HG03103 (cell line): Measurements from ENCODE around the gene BAZ2B.

Experiments used
- ATAC-seq: cut with Tn5 transposase; IDR thresholded peaks from one replicate; pipeline ENCODE4 v1.9.1; 2021; ENCODE audit warnings: low read depth; ENCODE audit not compliant: unreplicated experiment

Gene BAZ2B

GRCh38 chr2:159476329-159476728 is 140.0 kb downstream of the BAZ2B start:
- no peak for ATAC-seq

GRCh38 chr2:159475793-159476192 is 140.6 kb downstream of the BAZ2B start:
- ATAC-seq, result no peak

GRCh38 chr2:159471340-159471739 is 145.0 kb downstream of the BAZ2B start:
- ATAC-seq, result no peak

DNA sequence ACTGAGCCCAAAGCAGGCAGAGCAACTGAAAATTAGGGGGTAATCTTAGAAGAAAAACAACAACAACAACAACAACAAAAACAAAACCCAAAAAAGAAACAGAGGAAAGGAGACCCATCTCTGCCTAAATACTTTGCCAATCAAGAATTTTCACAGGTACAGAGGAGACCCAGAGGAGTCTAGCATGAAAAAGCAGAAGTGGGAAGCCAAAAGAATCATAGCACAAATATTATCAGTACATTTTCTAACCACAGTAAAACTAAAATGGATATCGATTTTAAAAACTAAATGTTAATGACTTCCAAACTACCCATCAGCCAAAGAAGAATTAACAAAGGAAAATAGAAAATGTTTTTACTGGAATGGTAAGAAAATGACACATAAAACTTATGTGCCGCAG is 148.1 kb downstream of the BAZ2B start:
- no peak for ATAC-seq

GRCh38 chr2:159462961-159463360 is 153.4 kb downstream of the BAZ2B start:
- no peak for ATAC-seq

DNA sequence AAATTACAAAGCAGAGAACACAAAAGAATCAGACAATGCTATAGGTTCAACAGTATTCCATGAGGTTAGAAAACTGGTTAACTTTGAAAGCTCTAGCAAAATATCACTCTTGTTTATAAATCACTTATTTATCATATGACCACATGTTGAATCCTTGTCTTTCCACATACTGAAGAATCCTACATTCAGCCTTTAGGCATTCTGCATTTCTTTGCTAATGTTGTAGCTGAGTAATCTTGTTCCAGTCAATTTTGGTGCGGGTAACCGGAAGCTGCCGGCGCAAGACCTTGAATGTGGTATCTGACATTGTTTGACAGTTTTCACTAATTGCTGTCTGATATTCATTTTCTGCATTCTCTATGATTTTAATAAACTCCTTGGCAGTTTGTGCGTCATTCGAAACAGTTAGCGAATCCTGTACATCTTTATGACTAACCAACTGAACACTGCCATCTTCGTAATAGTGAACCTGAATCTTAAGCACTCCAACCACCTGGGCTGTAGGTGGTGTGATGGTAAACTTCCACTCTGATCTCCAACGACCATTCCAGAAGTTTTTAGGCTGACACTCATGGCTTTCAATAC is 154.1 kb downstream of the BAZ2B start:
- no peak for ATAC-seq

DNA sequence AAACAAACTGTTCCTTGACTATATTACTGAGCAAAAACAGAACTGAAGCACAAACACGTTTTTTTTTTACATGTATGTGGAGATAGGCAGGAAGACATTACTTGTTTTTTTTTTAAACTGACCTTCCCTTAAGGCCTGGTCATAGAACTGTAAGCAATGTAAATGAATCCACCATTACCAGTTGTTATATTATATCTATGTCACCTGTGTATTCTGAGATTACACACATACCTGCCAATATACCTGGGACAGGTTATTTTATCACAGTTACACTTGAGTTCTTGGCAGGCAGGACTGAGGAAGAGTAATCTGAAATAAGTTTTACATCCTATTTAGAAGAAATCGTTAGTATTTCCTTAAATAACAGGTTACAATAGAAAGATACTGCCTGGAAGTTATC is 155.3 kb downstream of the BAZ2B start:
- ATAC-seq, result no peak

GRCh38 chr2:159460227-159460626 is 156.1 kb downstream of the BAZ2B start:
- no peak for ATAC-seq

GRCh38 chr2:159459279-159459678 is 157.1 kb downstream of the BAZ2B start:
- ATAC-seq, result no peak

GRCh38 chr2:159457589-159457988 is 158.8 kb downstream of the BAZ2B start:
- ATAC-seq, result no peak

- ATAC-seq, result no peak
Measured at GRCh38 chr2:159456500-159457426, 159.6 kb downstream of the BAZ2B start.

DNA sequence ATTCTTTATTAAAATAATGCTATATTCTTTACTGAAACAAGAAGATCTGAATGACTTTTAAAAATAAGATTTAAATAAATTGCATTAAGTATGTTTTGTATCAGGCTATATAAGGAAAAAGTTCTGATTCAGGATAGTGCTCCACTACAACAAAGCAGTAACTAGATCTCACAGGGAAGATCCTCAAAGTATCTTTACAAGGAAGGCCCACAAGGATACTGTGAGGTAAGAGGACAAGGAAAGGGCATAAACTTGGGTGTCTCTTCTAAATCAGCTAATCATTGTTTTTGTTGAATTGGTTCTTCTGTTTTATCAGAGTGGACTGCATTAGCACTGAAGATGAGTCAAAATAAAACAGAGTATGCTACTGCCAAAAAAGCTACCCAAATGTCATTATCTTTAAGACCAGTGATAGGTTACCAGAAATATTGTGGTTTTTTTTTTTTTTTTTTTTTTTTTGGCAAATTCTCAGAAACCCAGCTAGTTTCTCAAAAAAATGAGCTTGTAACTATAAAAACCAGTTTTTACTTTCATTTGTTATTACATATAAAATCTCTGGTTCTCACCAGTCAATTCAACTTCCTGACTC is 160.9 kb downstream of the BAZ2B start:
- ATAC-seq, result no peak

- no peak for ATAC-seq
Measured at GRCh38 chr2:159454185-159454584, 162.2 kb downstream of the BAZ2B start.

GRCh38 chr2:159450180-159450579 is 166.2 kb downstream of the BAZ2B start:
- ATAC-seq, result no peak

DNA sequence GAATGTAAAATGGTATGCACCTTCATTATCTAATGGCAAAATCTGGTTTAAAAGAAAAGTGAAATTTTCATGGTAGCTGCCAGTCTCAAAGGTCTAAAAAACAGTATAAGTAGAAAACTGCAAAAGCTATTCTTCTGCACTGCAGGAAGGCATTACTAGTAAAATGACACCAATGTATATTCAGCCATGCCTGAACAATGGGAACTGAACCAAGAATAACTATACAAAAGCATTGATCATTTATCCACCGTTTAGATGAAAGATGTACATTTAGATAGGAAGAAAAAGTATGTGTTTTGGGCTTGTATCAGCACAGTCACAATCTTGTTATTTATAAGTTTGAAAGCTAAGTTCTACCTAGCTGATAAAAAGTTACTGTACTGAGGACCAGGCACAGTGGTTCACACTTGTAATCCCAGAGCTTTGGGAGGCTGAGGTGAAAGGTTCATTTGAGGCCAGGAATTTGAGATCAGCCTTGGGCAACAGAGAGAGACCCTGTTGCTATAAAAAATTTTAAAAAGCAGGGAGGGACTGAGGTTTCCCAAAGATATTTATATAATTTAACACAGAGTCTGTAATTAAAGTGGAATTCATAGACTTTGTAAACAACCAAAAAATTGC is 166.7 kb downstream of the BAZ2B start:
- ATAC-seq, result no peak

DNA sequence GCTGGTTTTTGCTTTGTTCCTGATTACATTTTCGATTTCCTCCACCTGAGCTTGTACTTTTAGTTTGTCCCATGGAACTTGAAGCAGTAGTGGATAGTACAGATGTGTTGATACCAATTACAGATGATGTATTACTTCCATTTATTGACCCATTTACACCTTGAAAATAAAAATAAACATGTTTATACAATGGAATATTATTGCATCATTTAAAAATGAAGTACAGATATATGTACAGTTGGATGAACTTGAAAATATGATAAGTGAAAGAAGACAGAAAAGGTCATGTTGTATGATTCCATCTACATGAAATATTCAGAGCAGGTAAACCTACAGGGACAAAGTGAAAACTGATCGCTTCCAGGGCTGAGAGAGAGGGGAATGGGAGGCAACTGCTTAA is 169.5 kb downstream of the BAZ2B start:
- no peak for ATAC-seq

- ATAC-seq, result no peak
Measured at GRCh38 chr2:159446201-159446600, 170.1 kb downstream of the BAZ2B start.

- ATAC-seq, result no peak
Measured at GRCh38 chr2:159445307-159445706, 171.0 kb downstream of the BAZ2B start.

DNA sequence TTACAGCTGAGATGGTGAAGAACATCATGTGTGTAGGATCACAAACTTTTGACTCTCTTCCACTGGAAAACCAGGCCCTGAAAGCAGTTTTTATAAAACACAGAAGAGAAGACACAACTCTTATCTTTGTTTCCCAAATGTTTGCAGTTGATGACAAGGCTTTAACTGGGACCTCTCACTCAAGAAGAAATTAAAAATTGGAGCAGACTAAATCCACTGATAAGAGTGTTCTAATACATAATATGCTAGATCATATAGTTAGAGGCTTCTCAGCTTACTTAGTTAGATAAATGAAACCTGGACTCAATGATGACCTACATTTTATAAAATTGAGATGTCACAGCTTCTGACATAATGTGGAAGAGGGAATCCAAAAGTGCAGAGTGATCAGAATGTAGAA is 171.6 kb downstream of the BAZ2B start:
- ATAC-seq, result no peak

GRCh38 chr2:159442159-159442852 is 174.0 kb downstream of the BAZ2B start:
- ATAC-seq, result no peak

DNA sequence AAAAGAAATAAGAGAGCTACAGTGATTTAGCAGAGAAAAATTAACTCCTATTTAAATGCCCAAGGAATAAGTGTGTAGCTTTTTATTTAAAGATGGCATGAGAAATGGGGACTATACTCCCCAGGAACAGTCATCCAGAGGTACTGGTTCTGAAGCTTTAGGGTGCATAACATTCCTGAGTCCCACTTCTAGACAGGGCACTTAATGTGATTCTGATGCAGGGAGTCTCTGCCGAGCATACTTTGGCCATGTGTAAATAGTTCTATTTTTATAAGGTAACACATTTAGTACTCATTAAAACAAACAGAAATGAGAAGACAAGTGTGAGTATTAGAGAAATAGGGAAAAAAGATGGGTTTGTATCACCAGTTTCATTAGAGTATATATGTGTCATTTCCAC is 175.2 kb downstream of the BAZ2B start:
- no peak for ATAC-seq
